ENCODE measurements around the gene MDP1. TPM values are rescaled to one million over a fixed set of nuclear protein-coding genes. Genes with fewer than 3 reads are reported as not detected.

MDP1 gene
- total and polyA plus RNA-seq, 2 of the 8 experiments (the other 6 are each of a cell fraction or from before 2014, with no cell fraction given): 17.7 to 32.2 TPM

DNA sequence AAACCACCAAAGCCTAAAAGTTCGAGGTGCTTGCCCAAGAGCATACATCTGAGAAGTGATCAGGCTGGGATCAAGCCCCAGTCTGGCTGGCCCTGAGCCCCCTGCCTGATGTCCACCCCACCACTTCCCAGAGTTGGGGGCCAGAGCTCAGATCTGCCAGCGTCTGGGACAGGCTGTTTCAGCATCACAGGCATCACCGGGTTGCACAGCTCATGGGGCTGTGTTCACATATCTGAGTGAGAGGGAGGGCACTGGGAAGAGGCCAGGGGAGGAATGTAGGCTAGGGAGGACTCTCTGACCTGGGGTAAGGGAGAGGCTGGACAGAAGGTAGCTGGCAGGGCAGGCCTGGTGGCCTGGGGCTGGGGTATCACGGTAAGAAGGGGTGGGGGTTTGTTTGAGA lies 41.1 kb upstream of the MDP1 start:
- Histone ChIP-seq H2BK120ac (replicated peaks; ENCODE audit: low read depth, low read length) (no peak overlapping the region), H3K23me2 (ENCODE audit: low read depth, low read length) (no peaks in the 10 kb centered on the region), H3K79me2 (ENCODE audit: control insufficient read depth in 1 of 2, insufficient read depth in 2 of 2, low read length in 2 of 2) (no peaks in the 10 kb centered on the region), H3K56ac (replicated peaks; ENCODE audit: insufficient read length, low read depth, low read length) (no peak overlapping the region), H3K9ac (replicated peaks in 1 of 4; ENCODE audit: extremely low read depth in 1 of 4, low read depth in 3 of 4, low read length in 3 of 4) (no peak overlapping the region), H2AFZ (ENCODE audit: low read length) (no peak overlapping the region), H3K27me3 (replicated peaks in 1 of 4; ENCODE audit: control insufficient read depth in 3 of 4, extremely low read depth in 1 of 4, insufficient read depth in 3 of 4, low read length in 3 of 4) (no peaks in the 10 kb centered on the region; a peak in 1 of 7 replicates), H2BK5ac (ENCODE audit: low read depth, low read length) (no peak overlapping the region), H2BK20ac (ENCODE audit: low read length) (no peak overlapping the region), H3K18ac (ENCODE audit: extremely low read depth, low read length) (no peak overlapping the region), H2AK5ac (ENCODE audit: low read depth, low read length) (no peak overlapping the region), H4K5ac (ENCODE audit: insufficient read length, low read depth, low read length) (no peak overlapping the region), H3K79me1 (ENCODE audit: low read depth, low read length) (no peaks in the 10 kb centered on the region), H3K4me2 (ENCODE audit: insufficient read depth in 1 of 2, low read depth in 2 of 2, low read length in 2 of 2) (no peak overlapping the region), H4K91ac (replicated peaks; ENCODE audit: insufficient read length, low read length) (no peak overlapping the region), H2BK12ac (ENCODE audit: low read depth, low read length) (no peak overlapping the region), H3K4ac (replicated peaks; ENCODE audit: insufficient read length, low read depth, low read length) (no peak overlapping the region), H4K20me1 (replicated peaks in 1 of 2; ENCODE audit: control insufficient read depth in 1 of 2, insufficient read depth in 2 of 2, low read length in 2 of 2) (peaks cover 0 to 2% of the 10 kb centered on the region in 2 experiments), H3K9me3 (ENCODE audit: insufficient read depth in 2 of 2, low read depth in 1 of 2, low read length in 1 of 2) (no peaks in the 10 kb centered on the region), H3K36me3 (ENCODE audit: control insufficient read depth in 2 of 4, insufficient read depth in 4 of 4, low read length in 3 of 4) (no peaks in the 10 kb centered on the region), H3K27ac (ENCODE audit: low read depth, low read length) (no peak overlapping the region), H3K14ac (ENCODE audit: insufficient read length) (no peak overlapping the region), H4K8ac (ENCODE audit: extremely low read depth, insufficient read depth, low read length) (no peak overlapping the region), H3K4me1 (replicated peaks in 1 of 4; ENCODE audit: control insufficient read depth in 3 of 4, insufficient read depth in 4 of 4, low read length in 3 of 4) (no peaks in the 10 kb centered on the region; a peak in 1 of 7 replicates), H2BK15ac (ENCODE audit: low read length) (no peak overlapping the region), H3K4me3 (ENCODE audit: extremely low read depth in 1 of 4, insufficient read depth in 2 of 4, low read depth in 3 of 4, low read length in 4 of 4) (no peak overlapping the region), H3K23ac (ENCODE audit: insufficient read length) (no peak overlapping the region)
- no peak for FAIRE-seq
- no peak for DNase-seq (ENCODE audit: low read depth in 1 of 2, low spot score in 2 of 2)
- WGBS, 2 experiments (ENCODE audit: extremely low coverage in 1 of 2, insufficient coverage in 1 of 2, insufficient read length in 1 of 2, insufficient replicate concordance in 2 of 2, low coverage in 1 of 2, low lambda C conversion rate in 2 of 2, missing lambda C conversion rate in 1 of 2): 86% methylated on average over 4 of the region's 4 CpGs; no CpG with 5 or more reads in 1 of the 2 experiments
- CTCF ChIA-PET (ENCODE audit: partially characterized antibody): interaction anchor here (0.7 to 2.5 kb wide), 5 partner anchors 14 to 49 kb away, joined by 3 to 8 read pairs (median 3); partner anchors contain the start of genes RABGGTA and TINF2
- POLR2A ChIA-PET (ENCODE audit: partially characterized antibody): interaction anchor here (1.2 to 2.7 kb wide), 6 partner anchors 11 to 162 kb away, joined by 3 to 10 read pairs (median 4); partner anchors contain the start of genes PCK2 and RABGGTA
- TF ChIP-seq, protein P1, sequence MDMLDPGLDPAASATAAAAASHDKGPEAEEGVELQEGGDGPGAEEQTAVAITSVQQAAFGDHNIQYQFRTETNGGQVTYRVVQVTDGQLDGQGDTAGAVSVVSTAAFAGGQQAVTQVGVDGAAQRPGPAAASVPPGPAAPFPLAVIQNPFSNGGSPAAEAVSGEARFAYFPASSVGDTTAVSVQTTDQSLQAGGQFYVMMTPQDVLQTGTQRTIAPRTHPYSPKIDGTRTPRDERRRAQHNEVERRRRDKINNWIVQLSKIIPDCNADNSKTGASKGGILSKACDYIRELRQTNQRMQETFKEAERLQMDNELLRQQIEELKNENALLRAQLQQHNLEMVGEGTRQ (IDR thresholded peaks at IDR 0.05; ENCODE audit: low read length): no peak
- TF ChIP-seq POLR2A (IDR thresholded peaks at IDR 0.05; ENCODE audit: control extremely low read depth in 1 of 2, low read depth in 2 of 2, low read length in 2 of 2): no peak
- no peak for TF ChIP-seq HDAC6 (IDR thresholded peaks at IDR 0.05; ENCODE audit: low read depth, low read length)
- TF ChIP-seq SRF (IDR thresholded peaks at IDR 0.05; ENCODE audit: low read depth, low read length): no peak
- TF ChIP-seq, protein P2, sequence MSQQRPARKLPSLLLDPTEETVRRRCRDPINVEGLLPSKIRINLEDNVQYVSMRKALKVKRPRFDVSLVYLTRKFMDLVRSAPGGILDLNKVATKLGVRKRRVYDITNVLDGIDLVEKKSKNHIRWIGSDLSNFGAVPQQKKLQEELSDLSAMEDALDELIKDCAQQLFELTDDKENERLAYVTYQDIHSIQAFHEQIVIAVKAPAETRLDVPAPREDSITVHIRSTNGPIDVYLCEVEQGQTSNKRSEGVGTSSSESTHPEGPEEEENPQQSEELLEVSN (IDR thresholded peaks at IDR 0.05): no peak
- TF ChIP-seq EGR1 (IDR thresholded peaks at IDR 0.05; ENCODE audit: borderline replicate concordance, low read depth, low read length): no peak
- TF ChIP-seq, protein P3, sequence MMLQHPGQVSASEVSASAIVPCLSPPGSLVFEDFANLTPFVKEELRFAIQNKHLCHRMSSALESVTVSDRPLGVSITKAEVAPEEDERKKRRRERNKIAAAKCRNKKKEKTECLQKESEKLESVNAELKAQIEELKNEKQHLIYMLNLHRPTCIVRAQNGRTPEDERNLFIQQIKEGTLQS (IDR thresholded peaks at IDR 0.05; ENCODE audit: insufficient read depth, low read depth, low read length): no peak
- TF ChIP-seq GTF2F1 (IDR thresholded peaks at IDR 0.05; ENCODE audit: borderline replicate concordance, low read depth, low read length): no peak
- TF ChIP-seq PHF8 (conservative IDR thresholded peaks at IDR 0.05; ENCODE audit: low read depth, low read length): no peak
- TF ChIP-seq CBX8 (IDR thresholded peaks at IDR 0.05; ENCODE audit: borderline replicate concordance, low read depth, low read length): no peak
- TF ChIP-seq SP2 (IDR thresholded peaks at IDR 0.05; ENCODE audit: low read length): no peak
- no peak for TF ChIP-seq ZNF274 (IDR thresholded peaks at IDR 0.05; ENCODE audit: borderline replicate concordance, extremely low read depth, low read length)

All from H1 (cell line).